ENCODE measurements around the gene GLRX. TPM values are rescaled to one million over a fixed set of nuclear protein-coding genes. Genes with fewer than 3 reads are reported as not detected.

The GLRX gene
- total and polyA plus RNA-seq, 2 donors (not counting 1 experiment from before 2014, with no cell fraction given), result 91.8 to 429 TPM

- Histone ChIP-seq H4K20me1 (ENCODE audit: control insufficient read depth, extremely low read depth, insufficient read depth, low read length) (no peaks in the 10 kb centered on the region), H2AFZ (ENCODE audit: low read length) (no peak overlapping the region), H3K9ac (ENCODE audit: insufficient read depth, low read length) (no peak overlapping the region), H3K9me3 (ENCODE audit: control insufficient read depth, insufficient read depth, low read depth, low read length) (no peaks in the 10 kb centered on the region), H3K27me3 (ENCODE audit: control insufficient read depth, insufficient read depth, low read length) (no peaks in the 10 kb centered on the region), H3K27ac (ENCODE audit: insufficient read depth, low read length) (peak overlapping the region; percentile 93), H3K4me3 (replicated peaks in 1 of 4; ENCODE audit: control extremely low read depth in 1 of 4, insufficient read depth in 1 of 4, low read depth in 3 of 4, low read length in 4 of 4) (no peak overlapping the region), H3K4me2 (ENCODE audit: extremely low read depth, insufficient read depth, low read length) (no peak overlapping the region), H3K36me3 (ENCODE audit: control insufficient read depth, insufficient read depth, low read length) (no peaks in the 10 kb centered on the region), H3K79me2 (ENCODE audit: control insufficient read depth, insufficient read depth, low read length) (peaks cover 25% of the 10 kb centered on the region), H3K4me1 (ENCODE audit: control insufficient read depth, extremely low read depth, insufficient read depth, low read length) (peaks cover 13% of the 10 kb centered on the region)
- no peak for DNase-seq (ENCODE audit: low read depth in 2 of 2)
- TF ChIP-seq CTCF (conservative IDR thresholded peaks at IDR 0.05 in 1 of 2, IDR thresholded peaks at IDR 0.05 in 1 of 2; ENCODE audit: low read depth in 1 of 2, low read length in 2 of 2) (no peak), EZH2 (IDR thresholded peaks at IDR 0.05; ENCODE audit: low read length, missing control alignments) (no peak)
These were observed 2.2 kb upstream of the GLRX start for GRCh38 chr5:95824747-95825146.

GRCh38 chr5:95823738-95824609 lies 1.4 kb upstream of the GLRX start:
- Histone ChIP-seq H3K4me2 (ENCODE audit: extremely low read depth, insufficient read depth, low read length) (peak overlapping the region; percentile 83), H4K20me1 (ENCODE audit: control insufficient read depth, extremely low read depth, insufficient read depth, low read length) (no peaks in the 10 kb centered on the region), H3K27me3 (ENCODE audit: control insufficient read depth, insufficient read depth, low read length) (no peaks in the 10 kb centered on the region), H2AFZ (ENCODE audit: low read length) (peak overlapping the region; percentile 70), H3K4me1 (ENCODE audit: control insufficient read depth, extremely low read depth, insufficient read depth, low read length) (peaks cover 13% of the 10 kb centered on the region), H3K79me2 (ENCODE audit: control insufficient read depth, insufficient read depth, low read length) (peaks cover 31% of the 10 kb centered on the region), H3K9me3 (ENCODE audit: control insufficient read depth, insufficient read depth, low read depth, low read length) (no peaks in the 10 kb centered on the region), H3K4me3 (replicated peaks in 1 of 4; ENCODE audit: control extremely low read depth in 1 of 4, insufficient read depth in 1 of 4, low read depth in 3 of 4, low read length in 4 of 4) (peak overlapping the region in 3 of 4 experiments; percentile 24 to 98 (median 94)), H3K9ac (ENCODE audit: insufficient read depth, low read length) (peak overlapping the region; percentile 57), H3K27ac (ENCODE audit: insufficient read depth, low read length) (peak overlapping the region; percentile 93), H3K36me3 (ENCODE audit: control insufficient read depth, insufficient read depth, low read length) (no peaks in the 10 kb centered on the region)
- no peak for TF ChIP-seq CTCF (conservative IDR thresholded peaks at IDR 0.05 in 1 of 2, IDR thresholded peaks at IDR 0.05 in 1 of 2; ENCODE audit: low read depth in 1 of 2, low read length in 2 of 2)
- TF ChIP-seq EZH2 (IDR thresholded peaks at IDR 0.05; ENCODE audit: low read length, missing control alignments), result no peak
- peak; percentile 93 to 96 for DNase-seq (ENCODE audit: low read depth in 2 of 2)

- H3K9me3 ChIP-seq (ENCODE audit: control insufficient read depth, insufficient read depth, low read depth, low read length), result no peaks in the 10 kb centered on the region
- TF ChIP-seq CTCF (conservative IDR thresholded peaks at IDR 0.05 in 1 of 2, IDR thresholded peaks at IDR 0.05 in 1 of 2; ENCODE audit: low read depth in 1 of 2, low read length in 2 of 2) (no peak), EZH2 (IDR thresholded peaks at IDR 0.05; ENCODE audit: low read length, missing control alignments) (no peak)
- peak overlapping the region; percentile 20 to 98 (median 58) for H3K4me3 ChIP-seq (replicated peaks in 1 of 4; ENCODE audit: control extremely low read depth in 1 of 4, insufficient read depth in 1 of 4, low read depth in 3 of 4, low read length in 4 of 4)
- H3K27me3 ChIP-seq (ENCODE audit: control insufficient read depth, insufficient read depth, low read length), result no peaks in the 10 kb centered on the region
- H2AFZ ChIP-seq (ENCODE audit: low read length), result no peak overlapping the region
- H3K36me3 ChIP-seq (ENCODE audit: control insufficient read depth, insufficient read depth, low read length), result no peaks in the 10 kb centered on the region
- H3K27ac ChIP-seq (ENCODE audit: insufficient read depth, low read length), result peak overlapping the region; percentile 93
- H3K9ac ChIP-seq (ENCODE audit: insufficient read depth, low read length), result peak overlapping the region; percentile 66
- DNase-seq (ENCODE audit: low read depth in 2 of 2), result no peak
- H3K4me1 ChIP-seq (ENCODE audit: control insufficient read depth, extremely low read depth, insufficient read depth, low read length), result peaks cover 13% of the 10 kb centered on the region
- H3K4me2 ChIP-seq (ENCODE audit: extremely low read depth, insufficient read depth, low read length), result peak overlapping the region; percentile 83
- H4K20me1 ChIP-seq (ENCODE audit: control insufficient read depth, extremely low read depth, insufficient read depth, low read length), result no peaks in the 10 kb centered on the region
- H3K79me2 ChIP-seq (ENCODE audit: control insufficient read depth, insufficient read depth, low read length), result peaks cover 38% of the 10 kb centered on the region
These were observed 752 bp upstream of the GLRX start for GRCh38 chr5:95823218-95823737.
